Urinary bladder (tissue), 4 donors: ENCODE measurements around the gene SPRN. TPM values are rescaled to one million over a fixed set of nuclear protein-coding genes. Genes with fewer than 3 reads are reported as not detected.

Source experiments
- DNase-seq: peaks from one replicate; pipeline ENCODE4 v3.0.0-alpha.2; 2015; ENCODE audit errors: extremely low spot score
- H3K27ac ChIP-seq: one replicate; pipeline ENCODE4 v1.5.1; 2013; ENCODE audit warnings: low read depth, mild to moderate bottlenecking, moderate library complexity
- H3K36me3 ChIP-seq: one replicate; pipeline ENCODE4 v1.6.1; 2013; ENCODE audit warnings: mild to moderate bottlenecking, moderate library complexity; ENCODE audit not compliant: insufficient read depth
- H3K4me1 ChIP-seq: one replicate; pipeline ENCODE4 v1.6.1; 2013; ENCODE audit warnings: mild to moderate bottlenecking, moderate library complexity; ENCODE audit not compliant: insufficient read depth
- H3K4me3 ChIP-seq: one replicate; pipeline ENCODE4 v1.5.1; 2013; ENCODE audit warnings: low read depth, low read length
- WGBS: extraction: QIAGEN DNeasy Blood & Tissue Kit; methylation state at CpG from one replicate; pipeline ENCODE4 v1.1.7; 2013; 5-methylcytosine and 5-hydroxymethylcytosine counted together
- polyA plus RNA-seq: library from polyadenylated mRNA; stranded (reverse); fragments of 200-250 nt; gene quantifications from one replicate; pipeline ENCODE4 v1.2.3, GENCODE V29; 2013
- total RNA-seq: library from RNA; depleted of rRNA; stranded (reverse); fragments of >200 nt; gene quantifications from one replicate; pipeline ENCODE4 v1.2.3, GENCODE V29; 2014
- donor health status: healthy with polysubstance abuse.
- donor health status: healthy.

The SPRN gene
- total and polyA plus RNA-seq, 2 donors: 0.19 to 0.74 TPM

GRCh38 chr10:133400624-133401424, 23.6 kb downstream of the SPRN start:
- no peak for DNase-seq
- H3K27ac ChIP-seq: no peak overlapping the region
- H3K4me3 ChIP-seq: no peak overlapping the region
- 92% methylated on average over 10 of the region's 10 CpGs for WGBS
- no peaks in the 10 kb centered on the region for H3K36me3 ChIP-seq
- H3K4me1 ChIP-seq: no peaks in the 10 kb centered on the region

GRCh38 chr10:133399123-133399601, 25.3 kb downstream of the SPRN start:
- Histone ChIP-seq H3K4me1 (no peaks in the 10 kb centered on the region), H3K36me3 (no peaks in the 10 kb centered on the region), H3K4me3 (no peak overlapping the region), H3K27ac (no peak overlapping the region)
- 95% methylated on average over 19 of the region's 19 CpGs for WGBS
- no peak for DNase-seq

- no peaks in the 10 kb centered on the region for H3K36me3 ChIP-seq
- H3K4me3 ChIP-seq: no peak overlapping the region
- WGBS: 96% methylated on average over 7 of the region's 7 CpGs
- DNase-seq: no peak
- no peaks in the 10 kb centered on the region for H3K4me1 ChIP-seq
- H3K27ac ChIP-seq: no peak overlapping the region
Observed at GRCh38 chr10:133397938-133398337, 26.5 kb downstream of the SPRN start.

GRCh38 chr10:133396035-133396624, 28.3 kb downstream of the SPRN start:
- 94% methylated on average over 19 of the region's 19 CpGs for WGBS
- H3K27ac ChIP-seq: no peak overlapping the region
- no peaks in the 10 kb centered on the region for H3K4me1 ChIP-seq
- no peak for DNase-seq
- H3K36me3 ChIP-seq: no peaks in the 10 kb centered on the region
- H3K4me3 ChIP-seq: no peak overlapping the region

GRCh38 chr10:133394801-133395221, 29.6 kb downstream of the SPRN start:
- Histone ChIP-seq H3K4me3 (peak overlapping the region; percentile 85), H3K27ac (no peak overlapping the region), H3K36me3 (no peaks in the 10 kb centered on the region), H3K4me1 (no peaks in the 10 kb centered on the region)
- no peak for DNase-seq
- 26% methylated on average over 21 of the region's 21 CpGs for WGBS

GRCh38 chr10:133394064-133394663, 30.3 kb downstream of the SPRN start, which contains the start of gene MTG1:
Gene MTG1, plus strand, starts transcription at chr10:133394157. Its CDS starts 64 bp downstream, at chr10:133394221.
- H3K27ac ChIP-seq: peak within 1 kb of the TSS; percentile 61
- H3K36me3 ChIP-seq: no peaks in the 10 kb centered on the region
- DNase-seq: peak; percentile 76
- H3K4me3 ChIP-seq: peak within 1 kb of the TSS; percentile 85
- under 1% methylated on average over 69 of the region's 69 CpGs for WGBS
- no peaks in the 10 kb centered on the region for H3K4me1 ChIP-seq

- 32% methylated on average over 27 of the region's 27 CpGs for WGBS
- DNase-seq: no peak
- Histone ChIP-seq H3K36me3 (no peaks in the 10 kb centered on the region), H3K27ac (no peak overlapping the region), H3K4me3 (peak overlapping the region; percentile 85), H3K4me1 (no peaks in the 10 kb centered on the region)
Observed at GRCh38 chr10:133393401-133394063, 30.9 kb downstream of the SPRN start.

GRCh38 chr10:133391761-133392518, 32.5 kb downstream of the SPRN start:
- Histone ChIP-seq H3K27ac (no peak overlapping the region), H3K4me3 (no peak overlapping the region), H3K4me1 (no peaks in the 10 kb centered on the region), H3K36me3 (no peaks in the 10 kb centered on the region)
- no peak for DNase-seq
- 89% methylated on average over 12 of the region's 12 CpGs for WGBS

GRCh38 chr10:133391249-133391635, 33.2 kb downstream of the SPRN start:
- 92% methylated on average over 12 of the region's 12 CpGs for WGBS
- H3K36me3 ChIP-seq: no peaks in the 10 kb centered on the region
- no peak overlapping the region for H3K27ac ChIP-seq
- H3K4me3 ChIP-seq: no peak overlapping the region
- DNase-seq: no peak
- no peaks in the 10 kb centered on the region for H3K4me1 ChIP-seq

GRCh38 chr10:133390597-133391248, 33.7 kb downstream of the SPRN start:
- H3K4me1 ChIP-seq: no peaks in the 10 kb centered on the region
- H3K36me3 ChIP-seq: no peaks in the 10 kb centered on the region
- no peak overlapping the region for H3K4me3 ChIP-seq
- no peak overlapping the region for H3K27ac ChIP-seq
- 87% methylated on average over 19 of the region's 19 CpGs for WGBS
- DNase-seq: no peak

GRCh38 chr10:133388973-133389818, 35.2 kb downstream of the SPRN start:
- DNase-seq: no peak
- Histone ChIP-seq H3K36me3 (no peaks in the 10 kb centered on the region), H3K27ac (no peak overlapping the region), H3K4me1 (no peaks in the 10 kb centered on the region), H3K4me3 (no peak overlapping the region)
- WGBS: 79% methylated on average over 39 of the region's 39 CpGs
